ENCODE data around the gene MFSD2B. TPM values are rescaled to one million over a fixed set of nuclear protein-coding genes. Genes with fewer than 3 reads are reported as not detected.

The MFSD2B gene, protein sequence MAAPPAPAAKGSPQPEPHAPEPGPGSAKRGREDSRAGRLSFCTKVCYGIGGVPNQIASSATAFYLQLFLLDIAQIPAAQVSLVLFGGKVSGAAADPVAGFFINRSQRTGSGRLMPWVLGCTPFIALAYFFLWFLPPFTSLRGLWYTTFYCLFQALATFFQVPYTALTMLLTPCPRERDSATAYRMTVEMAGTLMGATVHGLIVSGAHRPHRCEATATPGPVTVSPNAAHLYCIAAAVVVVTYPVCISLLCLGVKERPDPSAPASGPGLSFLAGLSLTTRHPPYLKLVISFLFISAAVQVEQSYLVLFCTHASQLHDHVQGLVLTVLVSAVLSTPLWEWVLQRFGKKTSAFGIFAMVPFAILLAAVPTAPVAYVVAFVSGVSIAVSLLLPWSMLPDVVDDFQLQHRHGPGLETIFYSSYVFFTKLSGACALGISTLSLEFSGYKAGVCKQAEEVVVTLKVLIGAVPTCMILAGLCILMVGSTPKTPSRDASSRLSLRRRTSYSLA
- total RNA-seq (ENCODE audit: low replicate concordance): 0.40 TPM in 1 of 2 replicates, not detected in the other

DNA sequence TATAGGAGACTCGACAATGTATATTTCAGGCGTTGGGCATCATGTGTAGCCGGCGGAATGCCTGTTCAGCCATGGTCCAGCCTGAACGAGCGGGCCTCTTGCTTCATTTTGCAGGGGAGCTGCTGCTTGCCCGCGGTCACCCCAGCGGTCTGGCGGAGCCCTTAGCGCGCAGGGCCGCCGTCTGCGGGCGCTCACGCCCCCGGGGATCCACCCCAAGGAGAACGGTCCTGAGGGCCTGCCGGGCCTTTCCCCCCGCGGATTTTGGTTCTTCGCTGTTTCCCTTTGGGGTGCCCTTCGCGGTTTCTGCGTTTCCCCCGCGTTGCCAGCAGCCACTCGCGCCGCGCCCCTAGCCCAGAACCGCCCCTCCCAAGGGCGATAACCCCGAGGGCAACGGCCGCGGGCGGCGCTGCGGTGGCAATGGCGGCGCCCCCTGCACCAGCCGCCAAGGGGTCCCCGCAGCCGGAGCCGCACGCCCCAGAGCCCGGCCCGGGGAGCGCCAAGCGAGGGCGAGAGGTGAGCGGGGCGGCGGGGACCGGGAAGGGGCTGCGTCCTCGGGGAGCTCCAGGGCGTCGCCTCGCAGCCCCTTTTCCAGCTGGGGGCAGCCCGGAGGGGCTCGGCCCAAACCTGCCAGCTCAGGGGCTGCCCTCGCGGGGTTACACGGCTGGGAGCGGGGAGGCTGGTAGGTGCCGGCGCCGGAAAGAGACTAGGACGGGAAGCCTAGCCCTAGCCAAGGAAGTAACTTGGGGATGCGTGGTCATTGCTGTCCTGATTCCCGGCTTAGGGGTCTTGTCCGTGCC is at the start of gene MFSD2B:
MFSD2B (plus strand) TSS at position 406 of the 797 bp plus-strand sequence; CDS start at position 418, 12 bp downstream.
- H3K9me3 Mint-ChIP-seq: no peaks in the 10 kb centered on the region
- no peaks in the 10 kb centered on the region for H4K20me1 ChIP-seq (ENCODE audit: low read depth)
- no peak within 1 kb of the TSS for H3K27ac Mint-ChIP-seq
- peak within 1 kb of the TSS; percentile 51 for H3K4me3 ChIP-seq
- H3K4me3 Mint-ChIP-seq: peak within 1 kb of the TSS; percentile 58
- peak within 1 kb of the TSS; percentile 92 for H3K4me2 ChIP-seq
- peaks cover 8% of the 10 kb centered on the region for H3K4me1 ChIP-seq
- no peaks in the 10 kb centered on the region for H3F3A ChIP-seq (ENCODE audit: low read depth)
- H3K27me3 ChIP-seq: peaks cover 26% of the 10 kb centered on the region
- no peak within 1 kb of the TSS for H3K9ac ChIP-seq
- H3K79me2 ChIP-seq (ENCODE audit: low read depth): no peaks in the 10 kb centered on the region
- TF ChIP-seq EZH2 (IDR thresholded peaks at IDR 0.05): peak; percentile 56
- TF ChIP-seq, protein P1, sequence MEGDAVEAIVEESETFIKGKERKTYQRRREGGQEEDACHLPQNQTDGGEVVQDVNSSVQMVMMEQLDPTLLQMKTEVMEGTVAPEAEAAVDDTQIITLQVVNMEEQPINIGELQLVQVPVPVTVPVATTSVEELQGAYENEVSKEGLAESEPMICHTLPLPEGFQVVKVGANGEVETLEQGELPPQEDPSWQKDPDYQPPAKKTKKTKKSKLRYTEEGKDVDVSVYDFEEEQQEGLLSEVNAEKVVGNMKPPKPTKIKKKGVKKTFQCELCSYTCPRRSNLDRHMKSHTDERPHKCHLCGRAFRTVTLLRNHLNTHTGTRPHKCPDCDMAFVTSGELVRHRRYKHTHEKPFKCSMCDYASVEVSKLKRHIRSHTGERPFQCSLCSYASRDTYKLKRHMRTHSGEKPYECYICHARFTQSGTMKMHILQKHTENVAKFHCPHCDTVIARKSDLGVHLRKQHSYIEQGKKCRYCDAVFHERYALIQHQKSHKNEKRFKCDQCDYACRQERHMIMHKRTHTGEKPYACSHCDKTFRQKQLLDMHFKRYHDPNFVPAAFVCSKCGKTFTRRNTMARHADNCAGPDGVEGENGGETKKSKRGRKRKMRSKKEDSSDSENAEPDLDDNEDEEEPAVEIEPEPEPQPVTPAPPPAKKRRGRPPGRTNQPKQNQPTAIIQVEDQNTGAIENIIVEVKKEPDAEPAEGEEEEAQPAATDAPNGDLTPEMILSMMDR (IDR thresholded peaks at IDR 0.05): peak; percentile 22
- TF ChIP-seq EZH2phosphoT487 (IDR thresholded peaks at IDR 0.05): peak; percentile 27
- H3K27me3 Mint-ChIP-seq (ENCODE audit: insufficient read depth, low read depth): peaks cover 13% of the 10 kb centered on the region
- DNase-seq (ENCODE audit: low spot score): peak; percentile 47
- no peak within 1 kb of the TSS for H3K27ac ChIP-seq
- no peaks in the 10 kb centered on the region for H3K4me1 Mint-ChIP-seq
- H2AFZ ChIP-seq (replicated peaks): peak within 1 kb of the TSS; percentile 86
- H3K36me3 Mint-ChIP-seq: peaks cover 3% of the 10 kb centered on the region
- H3K9me3 ChIP-seq (ENCODE audit: low read depth): no peaks in the 10 kb centered on the region
- no peaks in the 10 kb centered on the region for H3K36me3 ChIP-seq

DNA sequence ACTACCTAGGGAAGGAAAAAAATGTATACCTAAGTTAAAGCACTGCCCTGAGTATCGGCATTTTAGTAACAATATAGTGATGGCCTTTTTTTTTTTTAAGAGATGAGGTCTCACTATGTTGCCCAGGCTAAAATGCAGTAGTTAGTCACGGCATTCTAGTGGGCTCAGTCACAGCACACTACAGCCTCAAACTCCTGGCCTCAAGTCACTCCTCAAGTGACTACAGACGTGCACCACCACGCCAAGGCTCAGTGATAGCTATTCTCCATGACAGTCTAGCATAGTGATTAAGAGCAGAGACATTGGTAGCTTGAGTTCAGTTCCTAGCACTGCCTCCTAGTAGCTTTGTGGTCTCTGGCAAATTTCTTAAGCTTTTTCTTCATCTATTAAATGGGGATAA is 42.0 kb upstream of the MFSD2B start:
- Histone ChIP-seq H3K27ac (no peak overlapping the region), H3K4me1 (no peaks in the 10 kb centered on the region), H3K79me2 (ENCODE audit: low read depth) (no peaks in the 10 kb centered on the region), H4K20me1 (ENCODE audit: low read depth) (no peaks in the 10 kb centered on the region), H3K4me3 (no peak overlapping the region), H3K4me2 (no peak overlapping the region), H3K36me3 (no peaks in the 10 kb centered on the region), H3F3A (ENCODE audit: low read depth) (no peaks in the 10 kb centered on the region), H2AFZ (replicated peaks) (no peak overlapping the region), H3K9me3 (ENCODE audit: low read depth) (no peaks in the 10 kb centered on the region), H3K9ac (no peak overlapping the region), H3K27me3 (no peaks in the 10 kb centered on the region)
- no peak for TF ChIP-seq EZH2 (IDR thresholded peaks at IDR 0.05)
- no peak for TF ChIP-seq EZH2phosphoT487 (IDR thresholded peaks at IDR 0.05)
- TF ChIP-seq, protein P1 (IDR thresholded peaks at IDR 0.05): no peak
- no peak for DNase-seq (ENCODE audit: low spot score)
- Mint-ChIP-seq H3K27ac (no peak overlapping the region), H3K27me3 (ENCODE audit: insufficient read depth, low read depth) (no peaks in the 10 kb centered on the region), H3K4me3 (no peak overlapping the region), H3K4me1 (no peaks in the 10 kb centered on the region), H3K36me3 (peaks cover 18% of the 10 kb centered on the region), H3K9me3 (peaks cover 2% of the 10 kb centered on the region)

DNA sequence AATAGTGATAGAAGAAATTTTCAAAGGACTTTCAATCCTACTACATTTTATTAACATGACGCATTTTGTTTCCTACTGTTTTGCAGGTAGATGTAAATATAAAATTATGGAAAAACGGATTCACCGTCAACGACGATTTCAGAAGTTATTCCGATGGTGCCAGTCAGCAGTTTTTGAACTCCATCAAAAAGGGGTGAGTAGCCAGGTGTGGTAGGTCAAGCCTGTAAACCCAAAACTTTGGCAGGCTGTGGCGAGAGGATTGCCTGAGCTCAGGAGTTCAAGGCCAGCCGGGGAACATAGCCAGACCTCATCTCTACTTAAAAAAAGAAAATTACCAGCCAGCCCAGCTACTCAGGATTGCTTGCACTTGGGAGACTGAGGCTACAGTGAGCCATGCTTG is 33.0 kb upstream of the MFSD2B start:
- Histone ChIP-seq H3K27me3 (no peaks in the 10 kb centered on the region), H4K20me1 (ENCODE audit: low read depth) (no peaks in the 10 kb centered on the region), H3K27ac (no peak overlapping the region), H3K4me1 (no peaks in the 10 kb centered on the region), H2AFZ (replicated peaks) (no peak overlapping the region), H3K9me3 (ENCODE audit: low read depth) (no peaks in the 10 kb centered on the region), H3K4me2 (no peak overlapping the region), H3K9ac (no peak overlapping the region), H3K36me3 (peaks cover 6% of the 10 kb centered on the region), H3K79me2 (ENCODE audit: low read depth) (no peaks in the 10 kb centered on the region), H3F3A (ENCODE audit: low read depth) (no peaks in the 10 kb centered on the region), H3K4me3 (no peak overlapping the region)
- no peaks in the 10 kb centered on the region for H3K4me1 Mint-ChIP-seq
- H3K27ac Mint-ChIP-seq: no peak overlapping the region
- TF ChIP-seq EZH2phosphoT487 (IDR thresholded peaks at IDR 0.05) (no peak), EZH2 (IDR thresholded peaks at IDR 0.05) (no peak)
- TF ChIP-seq, protein P1 (IDR thresholded peaks at IDR 0.05): no peak
- DNase-seq (ENCODE audit: low spot score): no peak
- H3K9me3 Mint-ChIP-seq: no peaks in the 10 kb centered on the region
- no peak overlapping the region for H3K4me3 Mint-ChIP-seq
- no peaks in the 10 kb centered on the region for H3K27me3 Mint-ChIP-seq (ENCODE audit: insufficient read depth, low read depth)
- peaks cover 22% of the 10 kb centered on the region for H3K36me3 Mint-ChIP-seq
